Uterus (tissue), 4 donors: ENCODE results near the gene FIBIN. TPM values are rescaled to one million over a fixed set of nuclear protein-coding genes. Genes with fewer than 3 reads are reported as not detected.

Source experiments
- DNase-seq, 2 donors: peaks; one replicate each; pipeline ENCODE4 v3.0.0-alpha.2; 2019 to 2020
- H3K27ac ChIP-seq, 2 donors: fragments of 200-600 bp; sonication (generic); 1 replicate in 1 of 2; 2 replicates in 1 of 2; pipeline ENCODE4 v1.5.1; 2016 to 2018
- H3K27me3 ChIP-seq, 2 donors: fragments of 200-600 bp; sonication (generic); one replicate each; pipeline ENCODE4 v1.5.1; 2018 to 2019; ENCODE audit warnings: control low read depth in 1 of 2
- H3K36me3 ChIP-seq, 2 donors: fragments of 200-600 bp; sonication (generic); one replicate each; pipeline ENCODE4 v1.5.1; 2019; ENCODE audit warnings: control low read depth in 1 of 2
- H3K4me1 ChIP-seq, 2 donors: fragments of 200-600 bp; sonication (generic); one replicate each; pipeline ENCODE4 v1.5.1; 2018 to 2019; ENCODE audit warnings: control low read depth in 1 of 2
- H3K4me3 ChIP-seq, 2 donors: fragments of 200-600 bp; sonication (generic); 1 replicate in 1 of 2; 2 replicates in 1 of 2; pipeline ENCODE4 v1.5.1; 2018 to 2019; ENCODE audit warnings: mild to moderate bottlenecking in 1 of 2
- H3K9me3 ChIP-seq, 2 donors: fragments of 200-600 bp; sonication (generic); one replicate each; pipeline ENCODE4 v1.5.1; 2019; ENCODE audit warnings: control low read depth in 1 of 2
- CTCF ChIP-seq, 4 experiments: fragments of 200-600 bp in 2 of 4; fragments of 450-650 bp in 2 of 4; sonication (generic) in 2 of 4; IDR thresholded peaks; one replicate each; pipeline ENCODE4 v1.5.1; 2016 to 2019; ENCODE audit warnings: antibody characterized with exemption in 4 of 4, mild to moderate bottlenecking in 2 of 4, moderate library complexity in 1 of 4
- POLR2A ChIP-seq, 2 donors: fragments of 450-650 bp; IDR thresholded peaks; one replicate each; pipeline ENCODE4 v1.6.1; 2016; ENCODE audit warnings: antibody characterized with exemption in 2 of 2, mild to moderate bottlenecking in 1 of 2, moderate library complexity in 1 of 2
- intact Hi-C: fragments of 100-400 bp; cut with DNase I; formaldehyde crosslinking; loops from one replicate; pipeline ENCODE4 v1.15.1; 2023; ENCODE audit warnings: low total_unique reads
- total RNA-seq, 4 donors: library from RNA; depleted of rRNA in 3 of 4; stranded (reverse); fragments of >200 nt in 3 of 4; gene quantifications; one replicate each; pipeline versions ENCODE4 v1.1.0 to v1.2.4, GENCODE V29; 2014 to 2023
- donor health status: DM: yes; HTN: yes; CAD: no.

Gene FIBIN
- total RNA-seq, 4 donors from 2014 or later, result 6.8 to 40.3 (median 14.6) TPM

- no peaks in the 10 kb centered on the region for H3K9me3 ChIP-seq
- no peaks in the 10 kb centered on the region for H3K4me1 ChIP-seq
- H3K36me3 ChIP-seq, result no peaks in the 10 kb centered on the region
- DNase-seq, result no peak
- H3K4me3 ChIP-seq, result no peak overlapping the region
- H3K27me3 ChIP-seq, result no peaks in the 10 kb centered on the region
- TF ChIP-seq CTCF (IDR thresholded peaks at IDR 0.05) (no peak), POLR2A (IDR thresholded peaks at IDR 0.05) (no peak)
- intact Hi-C loops, result no loop called here
- no peak overlapping the region for H3K27ac ChIP-seq
These were observed 32.2 kb downstream of the FIBIN start for GRCh38 chr11:27025957-27026733.

GRCh38 chr11:27028561-27028965 is 34.7 kb downstream of the FIBIN start:
- TF ChIP-seq POLR2A (IDR thresholded peaks at IDR 0.05) (no peak), CTCF (IDR thresholded peaks at IDR 0.05) (no peak)
- no peak for DNase-seq
- no peaks in the 10 kb centered on the region for H3K4me1 ChIP-seq
- no peaks in the 10 kb centered on the region for H3K36me3 ChIP-seq
- intact Hi-C loops, result no loop called here
- H3K9me3 ChIP-seq, result no peaks in the 10 kb centered on the region
- H3K27me3 ChIP-seq, result no peaks in the 10 kb centered on the region
- no peak overlapping the region for H3K4me3 ChIP-seq
- peak overlapping the region; percentile 0 to 14 for H3K27ac ChIP-seq

GRCh38 chr11:27029966-27030365 is 36.1 kb downstream of the FIBIN start:
- H3K4me3 ChIP-seq, result no peak overlapping the region
- no peaks in the 10 kb centered on the region for H3K9me3 ChIP-seq
- H3K36me3 ChIP-seq, result no peaks in the 10 kb centered on the region
- no peaks in the 10 kb centered on the region for H3K27me3 ChIP-seq
- no peak for DNase-seq
- no peak overlapping the region for H3K27ac ChIP-seq
- TF ChIP-seq CTCF (IDR thresholded peaks at IDR 0.05) (no peak), POLR2A (IDR thresholded peaks at IDR 0.05) (no peak)
- no peaks in the 10 kb centered on the region for H3K4me1 ChIP-seq
- intact Hi-C loops, result no loop called here

GRCh38 chr11:27031754-27032153 is 37.8 kb downstream of the FIBIN start:
- intact Hi-C loops, result no loop called here
- H3K4me1 ChIP-seq, result no peaks in the 10 kb centered on the region
- no peaks in the 10 kb centered on the region for H3K9me3 ChIP-seq
- no peak overlapping the region for H3K4me3 ChIP-seq
- TF ChIP-seq POLR2A (IDR thresholded peaks at IDR 0.05) (no peak), CTCF (IDR thresholded peaks at IDR 0.05) (no peak)
- no peaks in the 10 kb centered on the region for H3K27me3 ChIP-seq
- no peak for DNase-seq
- H3K36me3 ChIP-seq, result no peaks in the 10 kb centered on the region
- no peak overlapping the region for H3K27ac ChIP-seq

GRCh38 chr11:27039873-27040272 is 46.0 kb downstream of the FIBIN start:
- DNase-seq, result no peak
- no peaks in the 10 kb centered on the region for H3K9me3 ChIP-seq
- H3K4me1 ChIP-seq, result no peaks in the 10 kb centered on the region
- no peaks in the 10 kb centered on the region for H3K27me3 ChIP-seq
- H3K27ac ChIP-seq, result no peak overlapping the region
- H3K4me3 ChIP-seq, result no peak overlapping the region
- H3K36me3 ChIP-seq, result no peaks in the 10 kb centered on the region
- TF ChIP-seq POLR2A (IDR thresholded peaks at IDR 0.05) (no peak), CTCF (IDR thresholded peaks at IDR 0.05) (no peak)
- intact Hi-C loops, result no loop called here
